ENCODE data around the gene ARVCF.

- TF ChIP-seq CTCF (IDR thresholded peaks at IDR 0.05): no peak
- no peak for TF ChIP-seq POLR2AphosphoS5 (IDR thresholded peaks at IDR 0.05)
Measured at GRCh38 chr22:19981171-19981960, 35.3 kb downstream of the ARVCF start.
